DMS114 treated with DMSO at 0.1 percent for 48 hours (cell line): ENCODE results near the gene PAMR1.
"Not testable (repeated sequence)": the region's sequence is repeated elsewhere in the genome, so short reads cannot be mapped to it uniquely, and the experiment has no call there.

Source experiments
- DNase-seq: peaks from one replicate; lab custom pipeline; 2025; ENCODE audit not compliant: unreplicated experiment; lab: John Stamatoyannopoulos, UW

PAMR1 gene

GRCh38 chr11:35543481-35543880 lies 18.1 kb upstream of the PAMR1 start:
- DNase-seq: no peak

DNA sequence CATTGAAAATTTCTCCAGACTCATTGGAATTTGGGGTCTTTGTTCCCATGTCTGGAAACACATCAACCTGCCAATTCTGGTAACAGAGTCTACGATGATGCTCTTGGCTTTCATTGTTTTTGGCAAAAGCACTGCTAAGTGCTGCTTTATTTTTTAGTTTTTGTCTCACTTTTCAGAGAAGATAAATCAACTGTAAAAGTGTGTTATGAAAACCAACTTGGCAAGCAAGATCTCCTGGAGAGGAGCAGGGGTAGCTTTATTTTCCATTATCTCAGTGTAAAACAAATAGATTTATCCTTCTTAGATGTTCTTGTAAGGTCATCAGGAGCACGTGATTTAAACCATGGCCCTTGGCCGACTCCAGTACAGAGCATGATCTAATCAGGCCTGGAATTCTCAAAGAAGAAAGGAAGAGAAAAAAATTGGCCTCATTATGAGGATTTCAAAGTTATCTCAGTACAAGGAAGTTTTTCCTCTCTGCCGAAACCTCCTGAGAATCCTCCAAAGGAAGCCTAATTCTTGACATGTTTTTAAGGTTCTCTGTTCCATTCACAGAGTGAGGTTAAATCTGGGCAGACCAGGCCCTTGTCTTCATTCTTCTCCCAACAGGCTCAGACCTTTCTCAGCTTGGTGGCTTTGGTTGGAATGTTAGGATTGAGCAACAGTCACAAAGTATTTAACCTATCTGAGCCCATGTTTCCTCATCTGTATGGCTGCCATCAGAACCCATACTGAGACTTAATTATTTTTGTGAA lies 16.4 kb upstream of the PAMR1 start:
- no peak for DNase-seq

DNA sequence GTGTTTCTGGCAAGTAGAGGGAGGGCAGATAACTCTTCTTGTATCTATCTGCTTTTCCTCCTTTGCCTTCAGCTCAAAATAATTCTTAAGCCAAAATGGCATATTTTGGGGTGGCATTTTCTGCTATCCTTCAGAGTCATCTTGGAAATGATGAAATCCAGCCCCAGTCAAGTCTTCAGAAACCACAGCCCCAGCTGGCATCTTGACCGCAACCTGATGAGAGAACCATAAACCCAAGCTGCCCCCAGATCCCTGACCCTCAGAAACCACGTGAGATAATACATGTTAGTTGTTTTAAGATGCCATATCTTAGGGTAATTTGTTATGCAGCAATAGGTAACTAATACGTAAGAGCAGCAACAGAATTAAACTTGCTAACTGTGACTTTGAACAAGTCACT lies 15.1 kb upstream of the PAMR1 start:
- DNase-seq: no peak

DNA sequence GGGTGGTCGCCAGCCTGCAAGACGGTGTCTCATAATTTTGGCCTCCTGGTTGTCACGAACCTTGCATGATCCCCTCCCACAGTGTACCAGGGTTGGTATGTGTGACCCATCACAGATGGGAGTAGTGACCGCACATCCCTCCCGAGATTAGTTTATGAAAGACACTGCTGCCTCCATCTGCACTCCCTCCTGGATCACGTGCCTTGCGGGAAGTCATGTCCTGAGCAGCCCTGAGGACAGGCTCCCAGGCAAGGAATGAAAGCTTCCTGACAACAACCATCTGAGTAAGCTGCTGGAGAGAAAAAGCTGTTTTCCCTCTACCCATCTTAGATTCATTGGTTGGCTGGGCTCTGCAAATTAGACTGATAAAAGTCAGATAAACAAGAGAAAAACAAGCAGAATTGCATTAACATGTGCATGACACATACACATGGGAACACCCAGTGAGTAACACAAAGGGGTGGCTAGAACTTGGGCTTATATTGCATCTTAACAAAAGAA lies 14.4 kb upstream of the PAMR1 start:
- no peak for DNase-seq

DNA sequence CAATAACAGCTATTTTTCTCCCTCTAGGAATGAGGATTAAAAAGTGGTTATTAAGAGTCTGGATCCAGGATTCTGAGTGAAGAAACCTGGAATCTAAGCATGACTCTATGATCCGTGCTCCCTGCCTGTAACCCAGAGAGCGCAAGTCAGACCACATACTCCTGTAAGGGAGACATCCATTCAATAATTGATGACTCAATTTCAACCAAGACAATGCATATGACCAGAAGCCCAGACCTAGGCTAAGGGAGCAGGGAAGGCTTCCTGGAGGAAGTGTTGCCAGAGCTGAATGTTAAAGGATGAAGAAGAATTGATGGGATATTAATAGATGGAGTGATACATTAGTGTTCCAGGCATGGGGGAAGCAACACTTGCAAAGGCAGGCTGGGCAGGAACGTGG lies 13.8 kb upstream of the PAMR1 start:
- DNase-seq: no peak

DNA sequence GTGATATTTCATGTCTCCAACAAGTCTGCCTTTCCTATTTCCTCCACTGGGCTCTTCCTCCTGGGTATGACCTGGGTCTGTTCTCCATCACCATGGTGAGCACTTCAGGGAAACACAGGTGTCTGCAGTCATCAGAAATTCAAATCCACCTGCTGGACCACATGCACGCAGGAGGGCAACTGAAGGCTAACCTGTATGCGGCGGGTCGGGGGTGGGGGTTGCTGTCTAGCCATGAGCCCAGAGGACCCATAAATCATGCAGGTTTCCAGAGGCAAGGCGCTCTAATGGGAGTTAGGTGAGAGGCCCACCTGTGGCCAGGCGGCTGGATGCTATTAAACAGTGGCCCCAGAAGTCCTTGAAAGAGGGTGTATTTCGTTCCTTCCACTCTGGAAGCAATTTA lies 11.1 kb upstream of the PAMR1 start:
- DNase-seq: no peak

DNA sequence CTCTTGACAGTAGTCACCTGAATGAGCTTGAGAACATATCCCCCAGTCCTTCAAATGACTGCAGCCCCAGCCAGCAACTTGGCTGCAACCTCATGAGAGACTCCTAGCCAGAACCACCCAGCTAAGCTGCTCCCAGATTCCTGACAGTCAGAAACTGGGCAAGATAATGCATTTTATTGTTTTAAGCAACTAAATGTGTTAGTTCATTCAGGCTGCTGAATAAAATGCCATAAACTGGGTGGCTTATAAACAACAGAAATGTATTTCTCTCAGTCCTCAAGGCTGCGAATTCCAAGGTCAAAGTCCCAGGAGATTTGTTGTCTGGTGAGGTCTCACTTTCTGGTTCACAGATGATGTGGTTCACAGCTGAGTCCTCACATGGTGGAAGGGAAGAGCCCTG lies 5.8 kb upstream of the PAMR1 start:
- DNase-seq: no peak

GRCh38 chr11:35529971-35530495 lies 4.6 kb upstream of the PAMR1 start:
- no peak for DNase-seq

DNA sequence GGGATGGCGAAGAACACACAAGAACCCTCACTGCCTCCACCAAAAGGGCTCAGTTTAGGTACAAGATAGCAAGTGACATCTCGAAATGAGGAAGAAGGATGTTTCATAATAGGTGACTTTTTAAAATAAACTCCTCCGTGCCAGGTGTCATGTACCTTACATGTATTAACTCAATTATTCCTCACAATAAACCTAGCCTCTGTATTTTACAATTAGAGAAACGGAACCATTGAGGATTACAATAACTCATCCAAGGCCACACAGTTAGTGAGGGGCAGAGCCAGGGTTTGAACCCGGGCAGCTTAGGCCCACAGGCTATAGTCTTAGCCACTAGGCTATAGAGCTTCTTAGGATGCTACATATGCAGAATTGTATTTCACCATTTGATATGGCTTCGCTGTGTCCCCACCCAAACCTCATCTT lies 965 bp upstream of the PAMR1 start:
- no peak for DNase-seq

- DNase-seq: no peak
These were observed 636 bp downstream of the PAMR1 start for GRCh38 chr11:35524780-35525179.

DNA sequence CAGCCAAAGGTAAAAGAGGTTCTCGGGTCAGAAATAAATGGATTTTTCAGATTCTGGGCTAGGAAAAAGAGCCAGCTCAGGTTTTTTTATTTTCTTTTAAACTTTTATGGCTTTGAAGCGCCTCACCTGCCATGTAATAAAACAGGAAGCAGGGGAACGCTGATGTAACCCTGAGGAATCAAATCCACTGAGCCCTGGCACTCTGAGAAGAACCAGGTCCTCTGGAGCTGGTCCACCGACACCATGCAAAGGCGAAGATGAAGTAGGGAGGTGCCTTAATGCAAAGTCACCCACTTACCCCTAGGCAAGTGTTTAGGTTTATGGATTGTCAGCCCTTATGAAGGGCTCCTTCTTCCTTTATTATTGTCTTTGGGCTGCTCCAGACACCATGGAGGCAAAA lies 1.6 kb downstream of the PAMR1 start:
- DNase-seq: no peak

DNA sequence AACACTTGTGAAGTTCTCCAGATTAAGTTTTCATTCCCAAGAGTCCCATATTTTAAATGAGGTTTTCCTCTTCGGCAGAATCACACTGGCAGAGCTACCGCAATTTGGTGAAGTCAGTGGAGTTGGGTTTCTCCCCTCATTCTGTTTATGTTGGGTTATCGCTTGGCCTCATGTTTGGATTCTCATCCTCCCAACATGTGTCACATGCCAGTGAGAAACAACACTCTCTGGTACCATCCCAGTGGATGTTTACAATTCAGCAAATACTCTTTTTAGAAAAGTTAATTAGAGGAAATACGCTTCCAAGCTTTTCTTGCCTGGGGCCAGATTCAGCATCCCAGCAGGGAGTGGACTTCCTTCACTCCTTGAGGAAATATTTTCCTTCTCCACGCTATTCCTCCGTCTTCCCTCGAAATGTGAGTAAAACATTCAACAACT lies 2.1 kb downstream of the PAMR1 start:
- no peak for DNase-seq

DNA sequence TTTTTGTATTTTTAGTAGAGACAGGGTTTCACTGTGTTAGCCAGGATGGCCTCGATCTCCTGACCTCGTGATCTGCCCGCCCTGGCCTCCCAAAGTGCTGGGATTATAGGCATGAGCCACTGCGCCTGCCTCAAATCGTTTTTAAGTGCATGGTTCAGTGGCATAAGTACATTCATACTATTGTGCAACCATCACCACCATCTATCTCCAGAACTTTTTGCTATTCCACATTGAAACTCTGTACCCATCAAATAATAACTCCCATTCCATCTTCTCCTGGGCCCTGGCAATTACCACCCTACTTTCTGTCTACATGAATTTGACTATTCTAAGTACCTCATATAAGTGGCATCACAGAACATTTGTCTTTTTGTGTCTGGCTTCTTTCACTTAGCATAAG lies 3.3 kb downstream of the PAMR1 start:
- not testable (repeated sequence) for DNase-seq

GRCh38 chr11:35520376-35520775 lies 5.0 kb downstream of the PAMR1 start:
- no peak for DNase-seq

GRCh38 chr11:35518766-35519165 lies 6.7 kb downstream of the PAMR1 start:
- no peak for DNase-seq

- DNase-seq: no peak
These were observed 7.9 kb downstream of the PAMR1 start for GRCh38 chr11:35517481-35517880.

DNA sequence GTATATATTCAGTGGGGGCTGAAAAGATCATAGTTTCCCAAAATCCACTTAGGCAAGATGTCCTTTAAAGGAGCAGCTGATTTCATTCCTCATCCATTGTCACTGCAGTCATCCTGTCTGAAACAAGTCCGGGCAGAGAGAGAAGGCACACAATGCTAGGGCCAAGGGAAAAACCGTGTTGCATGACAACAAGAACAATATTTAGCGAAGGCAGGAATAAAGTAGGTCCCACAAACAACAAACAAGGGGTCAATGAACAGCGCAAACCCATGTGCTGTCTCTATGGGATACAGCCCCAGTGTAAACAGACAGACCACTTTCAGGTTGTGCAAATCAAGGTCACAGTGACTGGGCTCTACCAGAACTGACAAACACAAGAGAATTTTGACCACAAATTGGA lies 9.0 kb downstream of the PAMR1 start:
- DNase-seq: no peak

GRCh38 chr11:35515224-35515623 lies 10.2 kb downstream of the PAMR1 start:
- no peak for DNase-seq

GRCh38 chr11:35514481-35514880 lies 10.9 kb downstream of the PAMR1 start:
- no peak for DNase-seq

DNA sequence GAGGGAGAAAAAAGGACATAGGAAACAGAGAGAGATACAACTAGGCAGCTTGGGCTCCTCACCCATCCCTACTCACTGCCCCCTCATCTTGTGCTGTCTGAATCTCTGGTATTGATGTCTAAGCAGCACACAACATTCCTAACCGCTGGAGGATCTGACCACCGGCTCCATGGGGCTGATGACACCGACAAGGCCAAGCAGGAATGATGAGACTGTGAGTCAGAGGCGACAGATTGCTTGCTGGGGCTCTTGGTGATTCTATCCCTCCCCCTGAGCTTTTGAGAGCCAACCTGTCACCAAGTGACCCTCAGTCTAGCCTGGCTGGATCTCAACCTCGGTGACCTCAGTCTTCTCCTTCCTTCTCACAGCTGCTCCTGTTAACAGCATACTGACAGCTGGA lies 13.8 kb downstream of the PAMR1 start:
- no peak for DNase-seq

DNA sequence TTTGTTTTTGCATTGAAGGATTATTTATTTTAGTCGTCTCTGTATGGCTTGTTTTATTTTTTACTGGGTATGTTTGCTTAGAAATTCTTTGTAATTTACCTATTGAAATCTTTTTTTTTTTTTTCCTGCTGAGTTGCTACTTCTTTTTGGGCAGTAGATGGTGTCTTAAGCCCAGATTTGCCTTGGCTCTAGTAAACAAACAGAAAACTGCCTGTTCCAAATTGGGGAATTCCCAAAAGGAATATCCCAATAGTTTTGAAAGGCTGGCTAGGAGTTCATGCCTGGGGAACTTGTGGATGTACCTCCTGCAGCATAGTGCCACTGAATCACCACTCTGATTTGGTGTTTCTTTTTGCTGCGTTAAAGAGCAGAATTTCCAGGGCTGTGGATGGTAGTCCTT lies 17.7 kb downstream of the PAMR1 start:
- no peak for DNase-seq

- DNase-seq: no peak
These were observed 23.6 kb downstream of the PAMR1 start for GRCh38 chr11:35501776-35502175.

GRCh38 chr11:35500744-35501143 lies 24.7 kb downstream of the PAMR1 start:
- DNase-seq: no peak
